ENCODE data around the gene ROR1.

DNA sequence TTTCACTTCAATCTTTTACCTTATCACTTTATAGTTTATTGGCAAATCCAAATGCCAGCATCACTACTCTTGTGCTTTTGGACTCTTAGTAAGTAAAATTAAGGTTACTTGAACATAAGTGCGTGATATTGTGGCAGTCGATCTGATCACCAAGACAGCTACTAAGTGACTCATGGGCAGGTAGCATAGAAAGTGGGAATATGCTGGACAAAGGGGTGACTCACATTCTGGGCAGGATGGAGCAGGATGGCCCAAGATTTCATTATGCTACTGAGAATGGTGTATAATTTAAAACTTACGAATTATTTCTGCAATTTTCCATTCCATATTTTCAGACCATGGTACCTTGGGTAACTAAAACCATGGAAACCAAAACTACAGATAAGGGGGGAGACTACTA is 120.2 kb downstream of the ROR1 start:
- TF ChIP-seq, protein P1, sequence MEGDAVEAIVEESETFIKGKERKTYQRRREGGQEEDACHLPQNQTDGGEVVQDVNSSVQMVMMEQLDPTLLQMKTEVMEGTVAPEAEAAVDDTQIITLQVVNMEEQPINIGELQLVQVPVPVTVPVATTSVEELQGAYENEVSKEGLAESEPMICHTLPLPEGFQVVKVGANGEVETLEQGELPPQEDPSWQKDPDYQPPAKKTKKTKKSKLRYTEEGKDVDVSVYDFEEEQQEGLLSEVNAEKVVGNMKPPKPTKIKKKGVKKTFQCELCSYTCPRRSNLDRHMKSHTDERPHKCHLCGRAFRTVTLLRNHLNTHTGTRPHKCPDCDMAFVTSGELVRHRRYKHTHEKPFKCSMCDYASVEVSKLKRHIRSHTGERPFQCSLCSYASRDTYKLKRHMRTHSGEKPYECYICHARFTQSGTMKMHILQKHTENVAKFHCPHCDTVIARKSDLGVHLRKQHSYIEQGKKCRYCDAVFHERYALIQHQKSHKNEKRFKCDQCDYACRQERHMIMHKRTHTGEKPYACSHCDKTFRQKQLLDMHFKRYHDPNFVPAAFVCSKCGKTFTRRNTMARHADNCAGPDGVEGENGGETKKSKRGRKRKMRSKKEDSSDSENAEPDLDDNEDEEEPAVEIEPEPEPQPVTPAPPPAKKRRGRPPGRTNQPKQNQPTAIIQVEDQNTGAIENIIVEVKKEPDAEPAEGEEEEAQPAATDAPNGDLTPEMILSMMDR (IDR thresholded peaks at IDR 0.05), result no peak
- no peak for TF ChIP-seq EP300 (IDR thresholded peaks at IDR 0.05)
- TF ChIP-seq POLR2AphosphoS5 (IDR thresholded peaks at IDR 0.05), result no peak
